H9 (cell line): ENCODE data around the gene DHX36. TPM values are rescaled to one million over a fixed set of nuclear protein-coding genes. Genes with fewer than 3 reads are reported as not detected.

Source experiments
- DNase-seq: peaks from one replicate; pipeline ENCODE4 v3.0.0-alpha.2; 2017
- H2AFZ ChIP-seq: one replicate; pipeline ENCODE4 v1.6.1; 2013; ENCODE audit warnings: mild to moderate bottlenecking, low read length, control low read depth, moderate library complexity
- H2AK5ac ChIP-seq: 2 replicates; pipeline ENCODE4 v1.6.1; 2013; ENCODE audit warnings: low read length, control low read depth, mixed read lengths; ENCODE audit not compliant: insufficient read length
- H2BK120ac ChIP-seq: one replicate; pipeline ENCODE4 v1.6.1; 2013; ENCODE audit warnings: low read depth, mild to moderate bottlenecking, low read length, control low read depth, inconsistent platforms; ENCODE audit not compliant: poor library complexity, severe bottlenecking
- H2BK12ac ChIP-seq: 2 replicates; pipeline ENCODE4 v1.6.1; 2013; ENCODE audit warnings: low read length, control low read depth, mixed read lengths, low read depth; ENCODE audit not compliant: insufficient read length
- H2BK15ac ChIP-seq: 2 replicates; pipeline ENCODE4 v1.6.1; 2013; ENCODE audit warnings: low read depth, low read length, control low read depth
- H2BK20ac ChIP-seq: one replicate; pipeline ENCODE4 v1.6.1; 2013; ENCODE audit warnings: low read depth, mild to moderate bottlenecking, low read length, control low read depth, inconsistent platforms; ENCODE audit not compliant: poor library complexity, severe bottlenecking
- H2BK5ac ChIP-seq: 2 replicates; pipeline ENCODE4 v1.6.1; 2013; ENCODE audit warnings: low read length, control low read depth, mixed read lengths; ENCODE audit not compliant: insufficient read length
- H3K14ac ChIP-seq: 2 replicates; pipeline ENCODE4 v1.6.1; 2013; ENCODE audit warnings: low read length, control low read depth; ENCODE audit not compliant: insufficient read depth
- H3K18ac ChIP-seq: 2 replicates; pipeline ENCODE4 v1.6.1; 2013; ENCODE audit warnings: low read depth, mild to moderate bottlenecking, mixed read lengths, low read length, control low read depth; ENCODE audit not compliant: insufficient read length
- H3K23ac ChIP-seq: 2 replicates; pipeline ENCODE4 v1.6.1; 2013; ENCODE audit warnings: low read length, control low read depth, mixed read lengths, low read depth; ENCODE audit not compliant: insufficient read length
- H3K23me2 ChIP-seq: 2 replicates; pipeline ENCODE4 v1.6.1; 2013; ENCODE audit warnings: low read depth, mild to moderate bottlenecking, mixed read lengths, low read length, control low read depth; ENCODE audit not compliant: insufficient read length, poor library complexity, severe bottlenecking
- H3K27ac ChIP-seq: 2 replicates; pipeline ENCODE4 v1.5.1; 2013; ENCODE audit warnings: low read length, control low read depth, mixed read lengths, low read depth; ENCODE audit not compliant: insufficient read length
- H3K27me3 ChIP-seq: 2 replicates; pipeline ENCODE4 v1.6.1; 2013; ENCODE audit warnings: low read length, control low read depth, inconsistent platforms; ENCODE audit not compliant: insufficient read depth
- H3K4ac ChIP-seq: 2 replicates; pipeline ENCODE4 v1.6.1; 2013; ENCODE audit warnings: low read depth, mild to moderate bottlenecking, control low read depth, inconsistent platforms, low read length, moderate library complexity
- H3K4me1 ChIP-seq: 2 replicates; pipeline ENCODE4 v1.6.1; 2013; ENCODE audit warnings: low read length, control low read depth, inconsistent platforms; ENCODE audit not compliant: insufficient read depth
- H3K4me2 ChIP-seq: 2 replicates; pipeline ENCODE4 v1.6.1; 2013; ENCODE audit warnings: low read length, control low read depth, mixed read lengths; ENCODE audit not compliant: insufficient read length, insufficient read depth
- H3K56ac ChIP-seq: 2 replicates; pipeline ENCODE4 v1.6.1; 2013; ENCODE audit warnings: low read depth, mild to moderate bottlenecking, mixed read lengths, low read length, control low read depth; ENCODE audit not compliant: insufficient read length
- H3K79me1 ChIP-seq: 2 replicates; pipeline ENCODE4 v1.6.1; 2013; ENCODE audit warnings: low read depth, mild to moderate bottlenecking, moderate library complexity, low read length, control low read depth, inconsistent platforms; ENCODE audit not compliant: insufficient read depth, poor library complexity, severe bottlenecking
- H3K79me2 ChIP-seq: 2 replicates; pipeline ENCODE4 v1.6.1; 2013; ENCODE audit warnings: low read length, control low read depth, inconsistent platforms; ENCODE audit not compliant: insufficient read depth
- H3K9ac ChIP-seq: 2 replicates; pipeline ENCODE4 v1.6.1; 2013; ENCODE audit warnings: low read length, control low read depth, mixed read lengths; ENCODE audit not compliant: insufficient read length; ENCODE audit errors: extremely low read depth
- H3K9me3 ChIP-seq: one replicate; pipeline ENCODE4 v1.6.1; 2013; ENCODE audit warnings: low read depth, low read length, inconsistent platforms; ENCODE audit not compliant: control insufficient read depth
- H3T11ph ChIP-seq: one replicate; pipeline ENCODE4 v1.6.1; 2013; ENCODE audit warnings: mild to moderate bottlenecking, low read length, control low read depth, inconsistent platforms
- H4K20me1 ChIP-seq: one replicate; pipeline ENCODE4 v1.6.1; 2013; ENCODE audit not compliant: control insufficient read depth, insufficient read length, insufficient read depth
- H4K5ac ChIP-seq: 2 replicates; pipeline ENCODE4 v1.6.1; 2013; ENCODE audit warnings: low read depth, mild to moderate bottlenecking, mixed read lengths, low read length, control low read depth; ENCODE audit not compliant: insufficient read length
- H4K8ac ChIP-seq: replicated peaks from 2 replicates; pipeline ENCODE4 v1.6.1; 2013; ENCODE audit warnings: low read length, control low read depth, mixed read lengths, low read depth; ENCODE audit not compliant: insufficient read length
- H4K91ac ChIP-seq: 2 replicates; pipeline ENCODE4 v1.6.1; 2013; ENCODE audit warnings: low read depth, mild to moderate bottlenecking, moderate library complexity, mixed read lengths, low read length, control low read depth; ENCODE audit not compliant: insufficient read length
- H3K27ac Mint-ChIP-seq, 3 experiments: 2 replicates in 2 of 3; 3 replicates in 1 of 3; pipeline ENCODE4 v1.8.0; 2020 to 2021; ENCODE audit warnings: mixed read lengths in 3 of 3, mild to moderate bottlenecking in 1 of 3, moderate library complexity in 1 of 3
- H3K27me3 Mint-ChIP-seq: 2 replicates; pipeline ENCODE4 v1.8.0; 2021; ENCODE audit warnings: low read depth, mild to moderate bottlenecking, moderate library complexity, mixed read lengths
- H3K36me3 Mint-ChIP-seq, 3 experiments: 2 replicates in 2 of 3; 3 replicates in 1 of 3; pipeline ENCODE4 v1.8.0; 2020 to 2021; ENCODE audit warnings: low read depth in 3 of 3, mixed read lengths in 3 of 3; ENCODE audit not compliant: insufficient read depth in 1 of 3
- H3K4me1 Mint-ChIP-seq, 2 experiments: 2 replicates each; pipeline ENCODE4 v1.8.0; 2020; ENCODE audit warnings: mixed read lengths in 2 of 2
- H3K4me3 Mint-ChIP-seq, 2 experiments: 2 replicates in 1 of 2; 3 replicates in 1 of 2; pipeline ENCODE4 v1.8.0; 2020 to 2021; ENCODE audit warnings: mild to moderate bottlenecking in 2 of 2, mixed read lengths in 2 of 2, moderate library complexity in 1 of 2
- H3K9me3 Mint-ChIP-seq, 2 experiments: 2 replicates in 1 of 2; 3 replicates in 1 of 2; pipeline ENCODE4 v1.8.0; 2020; ENCODE audit warnings: mild to moderate bottlenecking in 2 of 2, mixed read lengths in 2 of 2, moderate library complexity in 1 of 2
- total RNA-seq: library from RNA; stranded (reverse); gene quantifications from 2 replicates; pipeline ENCODE4 v1.2.1, GENCODE V29; 2021
- TF ChIP-seq, protein P1 (sequence below): fragments of 200-600 bp; sonication (generic); conservative IDR thresholded peaks from 3 replicates; pipeline ENCODE4 v1.8.0; 2021; ENCODE audit warnings: antibody characterized with exemption, mild to moderate bottlenecking

Gene DHX36
- total RNA-seq, 1 experiment from 2014 or later = 103 TPM

DNA sequence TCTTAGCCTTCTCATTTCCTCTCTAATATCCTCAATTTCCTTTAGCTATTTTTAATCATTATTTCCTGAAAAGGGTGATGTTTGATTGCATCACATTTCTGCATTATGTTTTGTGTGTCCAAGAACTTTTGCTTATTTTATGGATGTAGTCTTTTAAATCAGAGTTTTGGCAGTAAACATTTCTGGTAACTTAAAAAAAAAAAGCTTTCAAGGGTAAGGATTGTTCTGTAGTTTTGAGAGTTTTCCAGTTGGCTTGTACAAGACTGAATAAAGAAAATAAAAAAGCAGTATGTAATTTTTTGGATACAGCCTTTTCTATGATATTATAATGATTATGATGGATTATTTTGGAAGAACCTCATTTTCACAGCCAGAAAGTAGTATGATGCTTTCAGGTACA, 99.4 kb downstream of the DHX36 start:
- TF ChIP-seq, protein P1, sequence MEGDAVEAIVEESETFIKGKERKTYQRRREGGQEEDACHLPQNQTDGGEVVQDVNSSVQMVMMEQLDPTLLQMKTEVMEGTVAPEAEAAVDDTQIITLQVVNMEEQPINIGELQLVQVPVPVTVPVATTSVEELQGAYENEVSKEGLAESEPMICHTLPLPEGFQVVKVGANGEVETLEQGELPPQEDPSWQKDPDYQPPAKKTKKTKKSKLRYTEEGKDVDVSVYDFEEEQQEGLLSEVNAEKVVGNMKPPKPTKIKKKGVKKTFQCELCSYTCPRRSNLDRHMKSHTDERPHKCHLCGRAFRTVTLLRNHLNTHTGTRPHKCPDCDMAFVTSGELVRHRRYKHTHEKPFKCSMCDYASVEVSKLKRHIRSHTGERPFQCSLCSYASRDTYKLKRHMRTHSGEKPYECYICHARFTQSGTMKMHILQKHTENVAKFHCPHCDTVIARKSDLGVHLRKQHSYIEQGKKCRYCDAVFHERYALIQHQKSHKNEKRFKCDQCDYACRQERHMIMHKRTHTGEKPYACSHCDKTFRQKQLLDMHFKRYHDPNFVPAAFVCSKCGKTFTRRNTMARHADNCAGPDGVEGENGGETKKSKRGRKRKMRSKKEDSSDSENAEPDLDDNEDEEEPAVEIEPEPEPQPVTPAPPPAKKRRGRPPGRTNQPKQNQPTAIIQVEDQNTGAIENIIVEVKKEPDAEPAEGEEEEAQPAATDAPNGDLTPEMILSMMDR = no peak
- H3T11ph ChIP-seq = no peak overlapping the region
- no peak overlapping the region for H3K27ac ChIP-seq
- H3K27ac Mint-ChIP-seq = no peak overlapping the region
- H2AFZ ChIP-seq = no peak overlapping the region
- no peak overlapping the region for H3K4ac ChIP-seq
- no peaks in the 10 kb centered on the region for H3K79me2 ChIP-seq
- no peak overlapping the region for H3K23ac ChIP-seq
- no peak overlapping the region for H2AK5ac ChIP-seq
- peaks cover 3 to 4% of the 10 kb centered on the region in 2 experiments; a peak in 3 of 4 replicates for H3K4me1 Mint-ChIP-seq
- H3K23me2 ChIP-seq = no peaks in the 10 kb centered on the region
- H4K91ac ChIP-seq = no peak overlapping the region
- H3K4me2 ChIP-seq = no peak overlapping the region
- no peaks in the 10 kb centered on the region for H3K27me3 Mint-ChIP-seq
- no peak overlapping the region for H3K56ac ChIP-seq
- no peaks in the 10 kb centered on the region for H3K4me1 ChIP-seq
- no peak for DNase-seq
- no peak overlapping the region for H2BK20ac ChIP-seq
- no peak overlapping the region for H3K14ac ChIP-seq
- no peaks in the 10 kb centered on the region for H3K27me3 ChIP-seq
- no peak overlapping the region for H2BK120ac ChIP-seq
- no peak overlapping the region for H2BK5ac ChIP-seq
- no peak overlapping the region for H3K4me3 Mint-ChIP-seq
- H3K18ac ChIP-seq = no peak overlapping the region
- H2BK12ac ChIP-seq = no peak overlapping the region
- H3K36me3 Mint-ChIP-seq = no peaks in the 10 kb centered on the region
- no peaks in the 10 kb centered on the region for H4K20me1 ChIP-seq
- H2BK15ac ChIP-seq = no peak overlapping the region
- H3K79me1 ChIP-seq = no peaks in the 10 kb centered on the region
- H4K8ac ChIP-seq = no peak overlapping the region
- no peaks in the 10 kb centered on the region for H3K9me3 ChIP-seq
- H3K9ac ChIP-seq = no peak overlapping the region
- no peak overlapping the region for H4K5ac ChIP-seq
- H3K9me3 Mint-ChIP-seq = no peaks in the 10 kb centered on the region
